Keratinocyte (primary cell): ENCODE results near the gene RPA1.

Source experiments
- CTCF ChIP-seq, 3 experiments: IDR thresholded peaks in 1 of 3; conservative IDR thresholded peaks in 1 of 3; optimal IDR thresholded peaks in 1 of 3; 2 replicates in 2 of 3; 3 replicates in 1 of 3; pipeline versions ENCODE3 to v1.5.1; 2011; ENCODE audit warnings: low read length in 3 of 3, mild to moderate bottlenecking in 3 of 3, moderate library complexity in 2 of 3, control low read depth in 1 of 3, inconsistent platforms in 1 of 3; ENCODE audit not compliant: insufficient read depth in 2 of 3; ENCODE audit errors: extremely low read depth in 1 of 3
- EZH2 ChIP-seq: IDR thresholded peaks from one replicate; pipeline ENCODE4 v1.6.1; 2012; ENCODE audit warnings: inconsistent platforms, mild to moderate bottlenecking, low read length, moderate library complexity

DNA sequence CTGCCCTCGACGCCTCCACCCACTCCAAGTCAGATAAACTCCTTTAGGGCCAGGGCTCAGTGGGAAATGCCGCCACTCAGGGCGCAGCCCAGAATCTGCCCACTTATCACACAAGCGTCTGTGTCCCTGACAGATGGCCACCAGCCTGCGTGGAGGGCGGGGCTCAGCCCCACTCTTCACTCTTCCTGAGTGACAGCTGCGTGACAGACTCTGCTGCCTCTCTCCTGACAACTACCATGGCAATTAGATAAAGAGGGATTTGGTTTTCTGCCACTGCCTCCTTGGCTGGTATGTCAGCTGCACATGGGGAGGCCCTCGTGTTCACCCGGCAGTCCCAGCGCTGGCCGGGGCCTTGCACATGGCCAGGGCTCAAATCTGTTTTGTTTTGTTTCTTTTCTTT lies 99.2 kb downstream of the RPA1 start:
- TF ChIP-seq CTCF (optimal IDR thresholded peaks at IDR 0.05 in 1 of 3, IDR thresholded peaks at IDR 0.05 in 1 of 3, conservative IDR thresholded peaks at IDR 0.05 in 1 of 3; ENCODE audit: extremely low read depth in 1 of 3, insufficient read depth in 2 of 3, low read length in 3 of 3) (no peak), EZH2 (no peak)
